ENCODE measurements around the gene EEFSEC.

Gene EEFSEC

DNA sequence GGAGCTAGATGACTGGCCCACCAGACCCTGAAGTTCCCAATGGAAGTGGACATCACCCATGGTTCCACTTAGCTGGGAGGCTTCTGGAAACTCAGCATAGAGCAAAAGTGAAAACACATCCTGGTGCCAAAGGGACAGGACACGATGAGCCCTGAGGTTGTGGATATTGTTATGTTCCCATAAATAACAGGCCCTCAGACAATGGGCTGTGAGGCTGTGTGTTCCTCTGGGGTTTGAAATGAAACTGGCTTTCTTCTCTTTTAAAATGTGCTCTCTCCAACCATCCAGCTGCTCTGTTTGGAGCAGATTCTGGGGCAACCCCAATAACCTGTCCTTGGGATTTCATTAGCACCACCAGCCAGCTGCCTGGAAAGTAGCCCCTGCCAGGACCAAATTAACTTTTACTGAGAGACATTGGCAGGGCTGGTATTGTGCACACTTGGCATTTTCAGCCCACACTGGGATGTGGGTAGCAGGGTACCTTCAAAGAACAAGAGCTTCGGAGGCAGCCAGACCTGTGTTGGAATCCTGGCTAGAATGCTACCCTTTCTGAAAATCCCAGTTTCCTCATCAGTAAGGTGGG lies 215.9 kb downstream of the EEFSEC start:
- Histone ChIP-seq H3K27me3 (ENCODE audit: low read depth, low read length) (no peaks in the 10 kb centered on the region), H3K27ac (ENCODE audit: low read length) (no peak overlapping the region), H3K4me3 (ENCODE audit: low read depth in 1 of 2, low read length in 2 of 2) (no peak overlapping the region), H3K4me1 (ENCODE audit: control insufficient read depth in 1 of 2, insufficient read depth in 2 of 2, low read length in 2 of 2) (no peaks in the 10 kb centered on the region), H3K36me3 (ENCODE audit: control insufficient read depth in 1 of 2, insufficient read depth in 2 of 2, low read length in 2 of 2) (peaks cover 2 to 8% of the 10 kb centered on the region in 2 donors), H3K9me3 (ENCODE audit: control insufficient read depth in 1 of 2, low read length in 2 of 2) (no peaks in the 10 kb centered on the region)

- H3K27ac ChIP-seq (ENCODE audit: low read length): no peak overlapping the region
- H3K4me3 ChIP-seq (ENCODE audit: low read depth in 1 of 2, low read length in 2 of 2): no peak overlapping the region
- H3K4me1 ChIP-seq (ENCODE audit: control insufficient read depth in 1 of 2, insufficient read depth in 2 of 2, low read length in 2 of 2): no peaks in the 10 kb centered on the region
- H3K9me3 ChIP-seq (ENCODE audit: control insufficient read depth in 1 of 2, low read length in 2 of 2): no peaks in the 10 kb centered on the region
- no peaks in the 10 kb centered on the region for H3K27me3 ChIP-seq (ENCODE audit: low read depth, low read length)
- H3K36me3 ChIP-seq (ENCODE audit: control insufficient read depth in 1 of 2, insufficient read depth in 2 of 2, low read length in 2 of 2): peaks cover 2 to 8% of the 10 kb centered on the region in 2 donors
Observed at GRCh38 chr3:128369881-128370642, 216.8 kb downstream of the EEFSEC start.

DNA sequence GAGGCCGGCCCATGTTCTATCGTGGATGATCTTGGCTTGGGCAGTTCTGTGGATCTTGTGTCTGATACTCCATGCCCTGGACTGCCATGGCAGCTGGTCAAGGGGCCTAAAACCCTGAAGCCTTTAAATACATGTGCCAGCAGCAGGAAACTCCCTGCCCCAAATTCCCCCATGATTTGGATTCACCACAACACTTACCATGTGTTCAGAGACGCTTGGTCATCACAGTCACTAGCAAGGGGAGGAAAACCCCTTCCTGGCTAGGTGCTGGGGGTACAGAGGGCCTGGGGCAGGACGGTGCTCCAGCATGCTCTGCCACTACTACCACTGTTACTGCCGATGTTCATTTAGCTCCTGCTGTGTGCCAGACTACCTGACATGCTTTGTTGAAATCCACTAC lies 219.0 kb downstream of the EEFSEC start:
- Histone ChIP-seq H3K27ac (ENCODE audit: low read length) (no peak overlapping the region), H3K27me3 (ENCODE audit: low read depth, low read length) (no peaks in the 10 kb centered on the region), H3K4me1 (ENCODE audit: control insufficient read depth in 1 of 2, insufficient read depth in 2 of 2, low read length in 2 of 2) (no peaks in the 10 kb centered on the region), H3K4me3 (ENCODE audit: low read depth in 1 of 2, low read length in 2 of 2) (no peak overlapping the region), H3K36me3 (ENCODE audit: control insufficient read depth in 1 of 2, insufficient read depth in 2 of 2, low read length in 2 of 2) (peaks cover 5 to 6% of the 10 kb centered on the region in 2 donors), H3K9me3 (ENCODE audit: control insufficient read depth in 1 of 2, low read length in 2 of 2) (no peaks in the 10 kb centered on the region)

DNA sequence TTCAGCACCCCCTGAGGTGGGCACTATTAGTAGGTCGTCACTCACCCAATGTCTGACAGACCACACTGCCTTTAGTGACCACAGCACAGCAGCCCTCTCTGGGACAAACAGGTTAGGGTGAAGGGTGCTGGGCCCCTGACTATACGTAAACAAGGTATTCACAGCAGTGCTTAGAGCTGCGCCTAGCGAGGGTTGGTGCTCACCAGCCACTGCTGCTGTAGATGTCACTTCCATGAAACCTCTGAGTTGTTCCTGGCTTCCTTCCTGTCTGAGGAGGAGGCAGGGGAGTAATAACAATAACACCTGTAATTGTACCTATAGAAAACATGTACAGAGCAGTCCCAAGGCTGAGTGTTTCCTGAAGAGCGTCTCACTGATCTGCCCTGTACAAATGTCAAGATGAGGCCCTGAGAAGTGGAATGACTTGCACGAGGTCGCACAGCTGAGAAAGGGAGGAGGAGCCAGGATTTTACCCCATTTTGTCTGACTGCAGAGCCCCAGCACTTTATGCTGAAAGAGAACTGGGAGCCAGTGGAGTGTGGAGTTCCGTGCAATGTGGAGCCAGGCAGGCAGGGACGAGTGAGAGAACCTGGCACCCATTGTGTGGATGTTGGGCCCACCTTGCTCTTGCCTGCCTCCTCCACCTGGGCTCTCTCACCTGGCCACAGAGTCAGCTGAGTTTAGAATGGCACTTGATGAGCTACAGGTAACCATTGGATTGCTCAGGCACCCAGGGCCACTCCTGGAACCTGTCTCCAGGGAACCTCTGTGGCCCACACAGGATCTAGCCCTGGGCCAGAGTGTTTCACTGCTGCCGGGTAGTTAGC lies 219.6 kb downstream of the EEFSEC start:
- no peak overlapping the region for H3K27ac ChIP-seq (ENCODE audit: low read length)
- H3K27me3 ChIP-seq (ENCODE audit: low read depth, low read length): no peaks in the 10 kb centered on the region
- no peaks in the 10 kb centered on the region for H3K9me3 ChIP-seq (ENCODE audit: control insufficient read depth in 1 of 2, low read length in 2 of 2)
- no peak overlapping the region for H3K4me3 ChIP-seq (ENCODE audit: low read depth in 1 of 2, low read length in 2 of 2)
- no peaks in the 10 kb centered on the region for H3K4me1 ChIP-seq (ENCODE audit: control insufficient read depth in 1 of 2, insufficient read depth in 2 of 2, low read length in 2 of 2)
- peaks cover 0 to 3% of the 10 kb centered on the region in 2 donors for H3K36me3 ChIP-seq (ENCODE audit: control insufficient read depth in 1 of 2, insufficient read depth in 2 of 2, low read length in 2 of 2)

DNA sequence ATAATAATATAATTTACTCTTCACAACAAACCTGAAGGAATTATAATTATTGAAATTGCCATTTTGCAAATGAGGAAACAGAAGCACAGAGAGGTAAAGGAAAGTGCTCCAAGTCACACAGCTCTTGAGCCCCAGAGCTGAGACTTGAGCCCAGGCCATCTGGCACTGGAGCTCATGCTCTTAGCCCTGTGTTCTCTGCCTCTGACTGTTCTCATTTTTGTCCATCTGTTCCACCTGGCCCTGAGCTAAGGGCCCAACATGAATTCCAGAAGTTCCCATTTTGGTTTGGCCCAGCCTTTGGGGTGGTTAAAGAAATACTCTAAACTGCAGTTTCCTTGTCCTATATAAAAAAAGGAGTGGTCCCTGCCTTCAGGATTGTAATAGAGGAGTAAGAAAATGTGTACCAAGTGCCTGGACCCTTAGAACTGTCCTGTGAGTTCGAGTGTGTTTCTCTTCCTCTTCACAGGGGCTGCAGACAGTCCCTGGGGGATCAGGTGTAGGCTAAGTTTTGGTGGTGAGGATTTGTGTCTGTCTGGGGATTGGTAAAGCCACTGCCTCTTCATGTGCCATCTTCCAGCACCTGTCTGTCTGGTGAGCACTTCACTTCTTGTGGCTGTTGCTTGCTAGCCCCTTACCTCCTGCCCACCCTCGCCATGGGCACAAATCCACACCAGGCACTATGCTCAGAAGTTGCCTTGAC lies 221.6 kb downstream of the EEFSEC start:
- Histone ChIP-seq H3K36me3 (ENCODE audit: control insufficient read depth in 1 of 2, insufficient read depth in 2 of 2, low read length in 2 of 2) (peaks cover 0 to 3% of the 10 kb centered on the region in 2 donors), H3K4me1 (ENCODE audit: control insufficient read depth in 1 of 2, insufficient read depth in 2 of 2, low read length in 2 of 2) (peaks cover 4 to 18% of the 10 kb centered on the region in 2 donors), H3K4me3 (ENCODE audit: low read depth in 1 of 2, low read length in 2 of 2) (no peak overlapping the region), H3K9me3 (ENCODE audit: control insufficient read depth in 1 of 2, low read length in 2 of 2) (no peaks in the 10 kb centered on the region), H3K27ac (ENCODE audit: low read length) (no peak overlapping the region), H3K27me3 (ENCODE audit: low read depth, low read length) (no peaks in the 10 kb centered on the region)

DNA sequence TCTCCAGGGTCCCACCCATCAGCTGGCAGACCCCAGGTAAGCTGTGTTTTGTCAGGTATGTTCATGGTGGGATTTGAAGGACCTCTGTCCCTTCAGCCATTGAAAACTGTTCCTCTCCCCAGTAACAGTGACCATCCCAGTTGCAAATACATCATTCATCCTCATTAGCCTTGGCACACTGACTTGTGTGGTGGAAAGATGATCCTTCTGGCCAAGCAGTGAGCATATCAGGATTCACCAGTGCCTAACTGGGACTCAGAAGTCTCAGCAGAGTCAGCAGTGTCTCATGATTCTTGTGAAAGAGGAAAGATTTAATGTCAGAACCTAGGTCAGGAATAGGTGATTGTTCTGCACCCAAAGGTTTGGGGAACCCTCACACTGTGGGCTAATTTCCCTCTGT lies 223.2 kb downstream of the EEFSEC start:
- Histone ChIP-seq H3K36me3 (ENCODE audit: control insufficient read depth in 1 of 2, insufficient read depth in 2 of 2, low read length in 2 of 2) (peaks cover 0 to 3% of the 10 kb centered on the region in 2 donors), H3K27ac (ENCODE audit: low read length) (no peak overlapping the region), H3K27me3 (ENCODE audit: low read depth, low read length) (no peaks in the 10 kb centered on the region), H3K4me3 (ENCODE audit: low read depth in 1 of 2, low read length in 2 of 2) (no peak overlapping the region), H3K4me1 (ENCODE audit: control insufficient read depth in 1 of 2, insufficient read depth in 2 of 2, low read length in 2 of 2) (peaks cover 4 to 18% of the 10 kb centered on the region in 2 donors), H3K9me3 (ENCODE audit: control insufficient read depth in 1 of 2, low read length in 2 of 2) (no peaks in the 10 kb centered on the region)

- peaks cover 0 to 3% of the 10 kb centered on the region in 2 donors for H3K36me3 ChIP-seq (ENCODE audit: control insufficient read depth in 1 of 2, insufficient read depth in 2 of 2, low read length in 2 of 2)
- H3K9me3 ChIP-seq (ENCODE audit: control insufficient read depth in 1 of 2, low read length in 2 of 2): no peaks in the 10 kb centered on the region
- peaks cover 9 to 37% of the 10 kb centered on the region in 2 donors for H3K4me1 ChIP-seq (ENCODE audit: control insufficient read depth in 1 of 2, insufficient read depth in 2 of 2, low read length in 2 of 2)
- H3K27ac ChIP-seq (ENCODE audit: low read length): no peak overlapping the region
- H3K27me3 ChIP-seq (ENCODE audit: low read depth, low read length): no peaks in the 10 kb centered on the region
- no peak overlapping the region for H3K4me3 ChIP-seq (ENCODE audit: low read depth in 1 of 2, low read length in 2 of 2)
Observed at GRCh38 chr3:128378631-128379347, 225.5 kb downstream of the EEFSEC start.

DNA sequence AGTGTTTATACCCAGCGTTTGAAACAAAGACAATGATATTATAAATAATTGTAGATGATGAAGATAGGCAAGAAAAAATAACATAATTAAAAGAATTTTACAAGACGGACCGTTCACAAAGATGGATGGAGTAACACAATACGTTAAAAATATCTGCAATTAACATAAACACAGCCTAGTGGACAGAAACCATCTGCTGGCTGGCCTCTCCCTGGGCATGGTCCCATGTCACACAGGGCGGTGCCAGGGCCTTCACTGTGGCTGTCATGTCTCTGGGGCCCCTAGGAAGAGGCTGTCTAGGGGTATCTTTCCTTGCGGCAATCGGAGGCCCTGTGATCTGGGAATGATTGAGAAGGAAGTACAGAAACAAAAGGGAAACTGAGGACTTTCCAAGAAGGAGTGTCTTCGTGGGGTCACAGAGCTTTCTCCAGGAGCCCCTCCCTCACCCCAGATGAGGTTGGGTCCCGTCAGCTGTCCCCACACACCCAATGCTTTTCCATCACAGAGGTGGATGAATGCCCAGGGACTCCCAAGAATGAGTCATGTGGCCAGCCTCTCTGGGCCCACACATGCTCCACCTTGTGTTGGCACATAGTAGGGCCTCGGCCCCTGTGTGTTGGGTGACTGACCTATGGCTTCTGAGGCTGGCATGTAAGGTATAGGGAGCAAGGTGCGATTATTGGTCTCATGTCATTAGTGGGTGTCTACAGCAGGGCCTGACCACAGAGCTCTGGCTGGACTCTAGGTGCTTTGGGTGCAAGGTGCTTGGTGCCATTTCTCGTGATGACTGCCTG lies 226.3 kb downstream of the EEFSEC start:
- peaks cover 0 to 3% of the 10 kb centered on the region in 2 donors for H3K36me3 ChIP-seq (ENCODE audit: control insufficient read depth in 1 of 2, insufficient read depth in 2 of 2, low read length in 2 of 2)
- H3K4me1 ChIP-seq (ENCODE audit: control insufficient read depth in 1 of 2, insufficient read depth in 2 of 2, low read length in 2 of 2): peaks cover 9 to 38% of the 10 kb centered on the region in 2 donors
- H3K4me3 ChIP-seq (ENCODE audit: low read depth in 1 of 2, low read length in 2 of 2): no peak overlapping the region
- H3K27me3 ChIP-seq (ENCODE audit: low read depth, low read length): no peaks in the 10 kb centered on the region
- H3K9me3 ChIP-seq (ENCODE audit: control insufficient read depth in 1 of 2, low read length in 2 of 2): no peaks in the 10 kb centered on the region
- H3K27ac ChIP-seq (ENCODE audit: low read length): no peak overlapping the region

GRCh38 chr3:128380295-128380694 lies 227.0 kb downstream of the EEFSEC start:
- no peak overlapping the region for H3K4me3 ChIP-seq (ENCODE audit: low read depth in 1 of 2, low read length in 2 of 2)
- H3K9me3 ChIP-seq (ENCODE audit: control insufficient read depth in 1 of 2, low read length in 2 of 2): no peaks in the 10 kb centered on the region
- peaks cover 9 to 38% of the 10 kb centered on the region in 2 donors for H3K4me1 ChIP-seq (ENCODE audit: control insufficient read depth in 1 of 2, insufficient read depth in 2 of 2, low read length in 2 of 2)
- peaks cover 0 to 3% of the 10 kb centered on the region in 2 donors for H3K36me3 ChIP-seq (ENCODE audit: control insufficient read depth in 1 of 2, insufficient read depth in 2 of 2, low read length in 2 of 2)
- H3K27ac ChIP-seq (ENCODE audit: low read length): no peak overlapping the region
- H3K27me3 ChIP-seq (ENCODE audit: low read depth, low read length): no peaks in the 10 kb centered on the region

- H3K27me3 ChIP-seq (ENCODE audit: low read depth, low read length): no peaks in the 10 kb centered on the region
- no peak overlapping the region for H3K27ac ChIP-seq (ENCODE audit: low read length)
- H3K4me1 ChIP-seq (ENCODE audit: control insufficient read depth in 1 of 2, insufficient read depth in 2 of 2, low read length in 2 of 2): peaks cover 9 to 38% of the 10 kb centered on the region in 2 donors
- no peaks in the 10 kb centered on the region for H3K9me3 ChIP-seq (ENCODE audit: control insufficient read depth in 1 of 2, low read length in 2 of 2)
- H3K4me3 ChIP-seq (ENCODE audit: low read depth in 1 of 2, low read length in 2 of 2): no peak overlapping the region
- peaks cover 0 to 3% of the 10 kb centered on the region in 2 donors for H3K36me3 ChIP-seq (ENCODE audit: control insufficient read depth in 1 of 2, insufficient read depth in 2 of 2, low read length in 2 of 2)
Observed at GRCh38 chr3:128380719-128381118, 227.4 kb downstream of the EEFSEC start.
